HUES48 (cell line): ENCODE measurements around the gene ZPLD1.

Source experiments
- H3K27ac ChIP-seq: one replicate; pipeline ENCODE4 v1.7.0; 2013; ENCODE audit warnings: low read depth, low read length, inconsistent platforms
- H3K27me3 ChIP-seq: 2 replicates; pipeline ENCODE4 v1.6.1; 2013; ENCODE audit warnings: mild to moderate bottlenecking, low read length; ENCODE audit not compliant: control insufficient read depth, insufficient read depth
- H3K36me3 ChIP-seq: 2 replicates; pipeline ENCODE4 v1.6.1; 2013; ENCODE audit warnings: low read length; ENCODE audit not compliant: control insufficient read depth, insufficient read depth
- H3K4me1 ChIP-seq: 2 replicates; pipeline ENCODE4 v1.6.1; 2013; ENCODE audit warnings: mild to moderate bottlenecking, low read length; ENCODE audit not compliant: control insufficient read depth, insufficient read depth
- H3K4me3 ChIP-seq: 2 replicates; pipeline ENCODE4 v1.5.1; 2013; ENCODE audit warnings: mild to moderate bottlenecking, low read depth, low read length
- H3K9ac ChIP-seq: 2 replicates; pipeline ENCODE4 v1.6.1; 2013; ENCODE audit warnings: mild to moderate bottlenecking, low read depth, low read length, moderate library complexity
- H3K9me3 ChIP-seq: 2 replicates; pipeline ENCODE4 v1.6.1; 2013; ENCODE audit warnings: low read length; ENCODE audit not compliant: control insufficient read depth, insufficient read depth

Gene ZPLD1

DNA sequence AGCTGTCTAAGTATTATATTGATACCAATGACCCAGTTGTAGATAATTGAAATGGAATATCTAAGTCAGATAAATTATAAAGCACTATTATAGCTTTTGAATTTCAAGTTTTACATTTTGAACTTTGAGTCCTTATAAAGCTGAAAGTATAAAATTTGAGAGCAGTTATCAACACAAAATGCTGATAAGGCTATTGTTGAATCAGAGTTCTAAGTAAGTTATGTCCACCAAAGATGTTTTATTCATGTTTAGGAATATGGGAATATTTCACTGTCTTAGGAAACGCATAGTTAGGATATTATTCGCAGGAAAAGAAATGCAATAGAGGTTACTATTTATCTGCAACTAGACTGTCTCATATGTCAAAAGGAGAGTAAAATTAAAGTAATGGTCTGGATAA is 29.4 kb downstream of the ZPLD1 start:
- H3K9me3 ChIP-seq = no peaks in the 10 kb centered on the region
- H3K9ac ChIP-seq = no peak overlapping the region
- H3K4me3 ChIP-seq = no peak overlapping the region
- no peaks in the 10 kb centered on the region for H3K27me3 ChIP-seq
- no peak overlapping the region for H3K27ac ChIP-seq
- no peaks in the 10 kb centered on the region for H3K4me1 ChIP-seq
- H3K36me3 ChIP-seq = no peaks in the 10 kb centered on the region

DNA sequence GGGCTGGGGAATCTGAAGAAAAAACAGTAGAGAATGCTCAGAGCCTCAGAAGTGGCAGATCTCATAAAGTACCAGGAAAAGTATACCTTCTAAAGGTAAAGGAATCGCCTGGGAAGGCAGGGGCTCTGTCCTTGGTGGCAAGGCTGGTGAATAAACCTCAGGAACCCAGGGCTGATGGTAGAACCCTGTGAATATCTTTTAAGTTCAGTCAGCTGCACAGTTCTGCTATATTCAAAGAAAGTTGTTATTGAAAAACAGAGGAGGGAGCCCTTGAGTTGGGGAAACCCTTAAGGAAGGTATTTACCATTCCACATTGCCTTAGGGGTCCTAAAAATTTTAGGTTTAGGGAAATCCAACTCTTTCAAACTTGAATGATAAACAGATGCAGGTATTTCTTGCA is 31.2 kb downstream of the ZPLD1 start:
- no peak overlapping the region for H3K27ac ChIP-seq
- no peaks in the 10 kb centered on the region for H3K36me3 ChIP-seq
- H3K27me3 ChIP-seq = no peaks in the 10 kb centered on the region
- H3K9me3 ChIP-seq = no peaks in the 10 kb centered on the region
- no peaks in the 10 kb centered on the region for H3K4me1 ChIP-seq
- H3K9ac ChIP-seq = no peak overlapping the region
- no peak overlapping the region for H3K4me3 ChIP-seq

DNA sequence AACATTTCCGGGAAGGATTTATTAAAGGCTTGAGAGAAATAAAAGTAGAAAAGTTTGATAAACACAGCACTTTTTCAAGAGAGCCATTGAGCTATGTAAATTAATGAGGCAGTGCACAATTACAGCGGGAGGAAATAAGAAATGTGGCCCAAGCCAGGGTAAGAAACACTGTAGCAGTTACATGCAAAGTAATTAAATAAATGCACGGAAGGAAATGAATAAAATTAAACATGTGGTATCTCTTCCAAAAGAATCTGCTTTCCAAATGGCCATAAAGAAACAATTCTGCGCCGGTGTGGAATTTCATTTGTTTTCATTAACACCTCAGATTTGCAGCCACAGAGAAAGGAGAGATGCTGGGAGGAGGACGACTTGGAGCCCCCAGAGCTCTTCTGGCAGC is 35.3 kb downstream of the ZPLD1 start:
- H3K27ac ChIP-seq = no peak overlapping the region
- no peaks in the 10 kb centered on the region for H3K4me1 ChIP-seq
- H3K9ac ChIP-seq = no peak overlapping the region
- no peaks in the 10 kb centered on the region for H3K27me3 ChIP-seq
- H3K9me3 ChIP-seq = no peaks in the 10 kb centered on the region
- no peaks in the 10 kb centered on the region for H3K36me3 ChIP-seq
- H3K4me3 ChIP-seq = no peak overlapping the region

DNA sequence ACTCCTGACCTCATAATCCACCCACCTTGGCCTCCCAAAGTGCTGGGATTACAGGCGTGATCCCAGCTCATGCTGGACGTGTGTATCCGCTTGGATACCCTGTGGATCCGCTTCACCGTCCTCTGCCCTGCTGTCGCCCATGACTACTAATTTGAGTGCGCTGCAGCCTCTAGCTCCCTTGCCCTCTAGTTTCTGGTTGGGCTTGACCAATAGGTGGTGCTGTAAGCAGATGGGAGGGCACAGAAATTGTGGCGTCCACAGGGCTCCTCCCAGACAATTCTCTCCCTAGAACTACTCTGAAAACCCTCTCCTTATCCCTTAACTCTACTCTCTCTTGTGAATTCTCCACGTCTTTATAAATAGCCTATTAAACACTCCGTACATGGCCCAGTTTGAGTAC is 36.2 kb downstream of the ZPLD1 start:
- H3K4me1 ChIP-seq = no peaks in the 10 kb centered on the region
- no peaks in the 10 kb centered on the region for H3K36me3 ChIP-seq
- H3K9me3 ChIP-seq = no peaks in the 10 kb centered on the region
- H3K27me3 ChIP-seq = no peaks in the 10 kb centered on the region
- no peak overlapping the region for H3K4me3 ChIP-seq
- H3K9ac ChIP-seq = no peak overlapping the region
- no peak overlapping the region for H3K27ac ChIP-seq

DNA sequence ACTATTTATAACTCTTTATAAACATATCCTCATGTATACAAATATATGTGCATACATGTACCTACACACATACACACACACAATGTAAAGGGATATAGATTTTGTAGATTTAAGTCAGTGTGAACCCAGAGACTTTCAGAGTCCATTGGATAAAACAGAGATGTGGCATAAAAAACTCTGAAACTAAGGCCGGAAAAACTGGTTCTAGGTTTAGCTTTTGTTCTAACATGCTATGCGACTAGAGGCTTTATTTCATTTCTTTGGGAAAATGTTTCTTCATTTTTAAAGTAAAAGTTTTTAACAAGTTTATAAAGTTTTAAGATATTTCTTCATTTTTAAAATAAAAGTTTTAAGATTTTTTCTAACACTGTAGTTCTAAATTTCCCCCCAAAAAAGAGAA is 36.7 kb downstream of the ZPLD1 start:
- Histone ChIP-seq H3K9ac (no peak overlapping the region), H3K4me1 (no peaks in the 10 kb centered on the region), H3K9me3 (no peaks in the 10 kb centered on the region), H3K27ac (no peak overlapping the region), H3K27me3 (no peaks in the 10 kb centered on the region), H3K36me3 (no peaks in the 10 kb centered on the region), H3K4me3 (no peak overlapping the region)

DNA sequence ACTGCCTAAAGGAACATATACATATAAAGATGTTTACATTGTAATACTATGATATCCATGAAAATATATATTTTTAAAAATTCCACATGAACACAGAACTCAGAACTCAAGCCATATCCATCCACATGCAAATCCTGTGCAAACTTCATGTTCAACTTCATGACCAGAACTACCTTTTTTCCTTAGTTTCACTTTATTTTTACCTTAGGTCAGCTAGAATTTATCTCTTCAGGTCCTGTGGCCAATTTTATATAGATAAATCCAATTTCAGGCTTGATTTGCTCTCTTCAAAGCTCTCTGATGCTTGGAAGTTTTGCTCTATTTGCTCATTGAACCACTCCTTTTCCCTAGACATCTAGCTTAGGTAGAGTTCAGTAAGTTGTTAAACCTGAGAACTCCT is 38.8 kb downstream of the ZPLD1 start:
- H3K4me1 ChIP-seq = peaks cover 4% of the 10 kb centered on the region; the same call in 1 of the 2 replicates
- no peak overlapping the region for H3K9ac ChIP-seq
- H3K27ac ChIP-seq = no peak overlapping the region
- no peaks in the 10 kb centered on the region for H3K27me3 ChIP-seq
- no peak overlapping the region for H3K4me3 ChIP-seq
- no peaks in the 10 kb centered on the region for H3K9me3 ChIP-seq
- no peaks in the 10 kb centered on the region for H3K36me3 ChIP-seq

DNA sequence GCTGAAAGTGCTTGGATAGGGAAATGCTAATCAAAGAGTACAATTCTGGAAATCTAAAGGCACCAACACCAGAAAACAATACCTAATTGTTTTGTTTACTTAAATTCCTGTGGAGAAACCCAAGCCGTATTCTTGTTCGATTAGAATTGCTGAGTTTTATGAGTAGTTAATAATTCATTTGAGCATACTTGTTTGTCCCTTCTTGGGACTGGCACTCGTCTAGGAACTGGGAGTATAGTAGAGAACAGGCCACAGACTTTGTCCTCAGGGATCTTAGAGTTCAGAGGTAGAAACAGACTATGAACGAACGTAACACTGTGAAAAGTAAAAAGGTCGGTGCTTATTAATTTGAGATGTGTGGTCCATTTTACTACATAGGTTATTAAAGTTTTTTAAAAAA is 39.4 kb downstream of the ZPLD1 start:
- Histone ChIP-seq H3K9ac (no peak overlapping the region), H3K27me3 (no peaks in the 10 kb centered on the region), H3K4me3 (no peak overlapping the region), H3K36me3 (no peaks in the 10 kb centered on the region), H3K4me1 (peaks cover 4% of the 10 kb centered on the region; the same call in 1 of the 2 replicates), H3K9me3 (no peaks in the 10 kb centered on the region), H3K27ac (no peak overlapping the region)

DNA sequence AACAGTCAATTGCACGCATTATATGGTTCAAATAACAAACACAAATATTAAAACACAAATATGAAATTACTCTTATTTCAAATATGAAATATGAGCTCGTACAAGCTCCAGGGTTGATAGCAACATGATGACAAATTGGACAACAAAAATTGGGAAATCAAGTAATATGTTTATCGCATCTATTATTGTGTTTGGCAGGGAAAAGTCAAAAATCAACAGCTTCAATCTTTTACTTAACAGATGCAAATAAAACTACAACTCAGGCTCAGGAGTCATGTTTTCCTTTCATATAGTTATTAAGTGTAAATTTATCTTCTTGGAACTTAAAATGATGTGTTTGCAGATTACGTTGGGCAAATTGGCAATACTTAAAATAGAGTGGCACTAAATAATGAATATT is 41.4 kb downstream of the ZPLD1 start:
- H3K27me3 ChIP-seq = no peaks in the 10 kb centered on the region
- H3K4me1 ChIP-seq = peaks cover 4% of the 10 kb centered on the region; the same call in 1 of the 2 replicates
- H3K9me3 ChIP-seq = no peaks in the 10 kb centered on the region
- H3K36me3 ChIP-seq = no peaks in the 10 kb centered on the region
- H3K4me3 ChIP-seq = no peak overlapping the region
- no peak overlapping the region for H3K27ac ChIP-seq
- H3K9ac ChIP-seq = no peak overlapping the region

DNA sequence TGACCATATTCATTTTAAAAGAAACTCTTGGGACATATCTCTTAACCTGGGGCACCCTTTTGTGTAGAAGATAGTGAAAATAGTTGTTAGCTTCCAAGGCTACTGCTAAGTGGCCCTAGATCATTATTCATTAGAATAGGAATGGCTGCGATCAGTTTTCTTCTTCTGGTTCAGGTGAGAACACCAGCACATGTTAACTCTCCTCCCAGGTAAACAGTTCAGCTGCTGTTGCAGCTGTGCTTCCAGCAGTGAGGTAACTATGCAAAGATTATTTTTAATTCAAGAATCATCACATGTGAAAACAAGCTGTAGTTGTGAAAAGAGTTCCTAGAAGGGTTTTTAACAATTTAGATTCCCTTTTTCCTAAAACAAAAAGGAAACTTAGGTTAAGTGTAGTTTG is 43.3 kb downstream of the ZPLD1 start:
- Histone ChIP-seq H3K27ac (no peak overlapping the region), H3K36me3 (no peaks in the 10 kb centered on the region), H3K4me1 (peaks cover 4% of the 10 kb centered on the region; the same call in 1 of the 2 replicates), H3K27me3 (no peaks in the 10 kb centered on the region), H3K4me3 (no peak overlapping the region), H3K9ac (no peak overlapping the region), H3K9me3 (no peaks in the 10 kb centered on the region)

DNA sequence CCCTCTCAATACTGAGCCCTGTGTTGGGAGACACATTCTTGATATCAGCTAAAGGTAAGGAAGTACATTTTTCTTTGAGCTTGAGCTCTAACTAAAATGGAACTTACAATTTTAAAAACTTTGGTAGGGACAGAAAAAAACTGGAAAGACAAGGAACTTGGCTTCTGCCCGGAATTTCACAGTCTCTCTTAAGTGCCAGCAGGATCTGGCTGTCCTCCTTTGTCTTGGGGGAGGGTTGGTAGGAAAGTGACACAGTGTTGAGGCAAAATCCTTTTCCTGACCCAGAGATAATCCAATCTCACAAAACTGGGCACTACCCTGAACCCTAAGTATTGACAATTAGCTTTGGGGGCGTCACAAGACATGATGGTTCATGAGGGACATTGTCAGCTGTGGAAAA is 45.3 kb downstream of the ZPLD1 start:
- H3K27ac ChIP-seq = no peak overlapping the region
- H3K4me1 ChIP-seq = peaks cover 4% of the 10 kb centered on the region; the same call in 1 of the 2 replicates
- no peaks in the 10 kb centered on the region for H3K36me3 ChIP-seq
- no peaks in the 10 kb centered on the region for H3K27me3 ChIP-seq
- H3K9me3 ChIP-seq = no peaks in the 10 kb centered on the region
- H3K9ac ChIP-seq = no peak overlapping the region
- H3K4me3 ChIP-seq = no peak overlapping the region

DNA sequence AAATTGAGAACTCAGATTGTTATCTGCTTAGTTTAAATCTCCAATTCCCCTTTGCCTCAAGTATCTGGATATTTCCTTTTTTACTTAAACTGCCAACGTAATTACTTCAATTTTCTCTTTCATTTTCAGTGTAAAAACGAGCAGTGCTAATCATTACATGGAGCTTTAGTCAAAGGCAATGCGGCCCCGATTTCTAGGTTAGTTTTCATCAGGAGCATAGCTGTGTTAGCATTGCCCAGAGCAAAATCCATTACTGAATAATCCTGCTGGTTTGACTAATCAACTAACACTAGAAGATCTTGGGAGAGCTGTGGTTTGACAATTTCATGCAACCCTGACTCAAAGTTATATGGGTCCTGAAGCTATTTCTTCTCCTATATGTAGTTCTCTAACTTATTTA is 46.2 kb downstream of the ZPLD1 start:
- Histone ChIP-seq H3K9ac (no peak overlapping the region), H3K9me3 (no peaks in the 10 kb centered on the region), H3K27me3 (no peaks in the 10 kb centered on the region)

DNA sequence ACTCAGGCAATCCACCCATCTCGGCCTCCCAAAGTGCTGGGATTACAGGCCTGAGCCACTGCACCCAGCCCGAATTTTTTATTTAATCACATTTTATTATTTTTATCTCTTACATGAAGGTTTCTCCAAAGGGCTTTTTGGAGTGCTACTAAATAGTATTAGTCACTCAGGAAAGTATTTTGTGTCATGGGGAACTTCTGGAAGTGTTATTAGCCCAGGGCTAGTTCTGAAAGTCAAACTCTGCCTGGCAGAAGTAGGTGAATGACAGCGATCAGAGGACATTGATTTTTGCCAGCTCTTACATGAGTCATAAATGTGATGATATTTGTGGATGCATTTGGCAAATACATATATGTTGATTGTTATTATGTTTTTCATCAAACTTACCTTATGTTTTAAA is 48.7 kb downstream of the ZPLD1 start:
- Histone ChIP-seq H3K9ac (no peak overlapping the region), H3K27ac (no peak overlapping the region), H3K9me3 (0 out of 2 replicates have a peak, but pooled peaks cover 2% of the 10 kb centered on the region), H3K27me3 (no peaks in the 10 kb centered on the region), H3K36me3 (no peaks in the 10 kb centered on the region), H3K4me1 (no peaks in the 10 kb centered on the region), H3K4me3 (no peak overlapping the region)

More for the DNA sequence above, 46.2 kb downstream of the ZPLD1 start:
- Histone ChIP-seq H3K4me1 (peaks cover 4% of the 10 kb centered on the region; the same call in 1 of the 2 replicates), H3K27ac (no peak overlapping the region), H3K36me3 (no peaks in the 10 kb centered on the region), H3K4me3 (no peak overlapping the region)
